NCI-H748 (cell line): Measurements from ENCODE around the gene SELENOI.
A peak's percentile ranks its signal among the peaks of the same experiment; 100 is the strongest.
"Not testable (repeated sequence)": the region's sequence is repeated elsewhere in the genome, so short reads cannot be mapped to it uniquely, and the experiment has no call there.

ENCODE experiments used
- DNase-seq: peaks from one replicate; lab custom pipeline; 2025; ENCODE audit not compliant: unreplicated experiment; lab: John Stamatoyannopoulos, UW

The SELENOI gene, protein sequence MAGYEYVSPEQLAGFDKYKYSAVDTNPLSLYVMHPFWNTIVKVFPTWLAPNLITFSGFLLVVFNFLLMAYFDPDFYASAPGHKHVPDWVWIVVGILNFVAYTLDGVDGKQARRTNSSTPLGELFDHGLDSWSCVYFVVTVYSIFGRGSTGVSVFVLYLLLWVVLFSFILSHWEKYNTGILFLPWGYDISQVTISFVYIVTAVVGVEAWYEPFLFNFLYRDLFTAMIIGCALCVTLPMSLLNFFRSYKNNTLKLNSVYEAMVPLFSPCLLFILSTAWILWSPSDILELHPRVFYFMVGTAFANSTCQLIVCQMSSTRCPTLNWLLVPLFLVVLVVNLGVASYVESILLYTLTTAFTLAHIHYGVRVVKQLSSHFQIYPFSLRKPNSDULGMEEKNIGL

DNA sequence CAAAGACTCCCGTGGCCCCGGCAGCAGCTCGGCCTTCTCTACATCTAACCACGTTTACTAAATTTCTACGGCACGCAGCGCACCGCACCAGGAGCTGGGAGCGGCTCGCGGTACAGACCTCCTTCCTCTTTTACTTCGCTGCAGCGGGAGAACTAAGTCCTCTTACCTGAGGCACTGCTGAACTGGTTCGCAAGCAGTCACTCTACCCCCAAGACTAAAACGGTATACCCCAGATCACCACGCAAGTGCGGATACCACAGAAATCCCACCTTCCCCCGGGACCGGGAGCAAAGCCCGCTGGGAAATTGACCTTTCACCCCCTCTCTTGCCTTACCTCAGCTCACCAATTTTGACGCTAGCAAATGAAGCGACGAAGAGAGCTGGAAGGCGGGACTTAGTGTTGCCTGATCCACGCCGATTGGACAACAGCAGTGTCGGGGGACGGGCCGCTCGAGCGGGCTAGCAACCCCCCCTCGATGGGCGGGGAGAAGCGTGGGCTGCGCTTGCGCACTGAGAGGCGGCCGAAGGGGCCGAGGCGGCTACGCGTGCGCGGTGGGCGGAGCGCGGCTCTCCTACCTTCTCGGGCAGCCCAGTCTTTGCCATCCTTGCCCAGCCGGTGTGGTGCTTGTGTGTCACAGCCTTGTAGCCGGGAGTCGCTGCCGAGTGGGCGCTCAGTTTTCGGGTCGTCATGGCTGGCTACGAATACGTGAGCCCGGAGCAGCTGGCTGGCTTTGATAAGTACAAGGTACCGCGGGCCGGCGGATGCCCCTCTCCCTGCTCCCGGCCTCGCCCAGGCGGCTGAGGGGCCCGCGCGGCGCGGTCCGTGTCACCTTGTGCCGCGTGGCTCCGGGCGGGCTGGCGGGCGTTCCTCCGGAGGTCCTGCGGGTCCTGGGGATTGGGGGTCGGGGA is at the start of gene SELENOI:
Gene SELENOI, plus strand, starts transcription at position 599 of the 909 bp plus-strand sequence. Its CDS starts 90 bp downstream, at position 689.
- peak; percentile 100 for DNase-seq

DNA sequence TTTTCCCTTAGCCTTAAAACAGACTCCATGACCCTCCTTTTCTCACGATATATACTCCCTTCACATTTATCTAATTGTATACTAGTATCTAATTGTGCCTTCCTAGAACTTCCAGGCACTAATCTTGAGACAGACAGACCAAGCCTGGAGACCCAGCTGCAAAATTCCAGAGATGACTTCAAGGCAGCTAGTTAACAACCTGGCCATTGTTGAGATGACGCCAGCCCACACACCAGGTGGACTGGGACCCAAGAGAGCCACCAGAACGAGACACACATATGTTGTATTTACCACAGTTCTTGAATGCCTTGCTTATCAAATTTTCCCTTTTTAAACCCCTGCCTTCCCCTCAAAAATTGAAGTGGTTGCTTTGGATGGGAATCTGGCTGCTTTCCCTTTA is 48.9 kb upstream of the SELENOI start:
- no peak for DNase-seq

DNA sequence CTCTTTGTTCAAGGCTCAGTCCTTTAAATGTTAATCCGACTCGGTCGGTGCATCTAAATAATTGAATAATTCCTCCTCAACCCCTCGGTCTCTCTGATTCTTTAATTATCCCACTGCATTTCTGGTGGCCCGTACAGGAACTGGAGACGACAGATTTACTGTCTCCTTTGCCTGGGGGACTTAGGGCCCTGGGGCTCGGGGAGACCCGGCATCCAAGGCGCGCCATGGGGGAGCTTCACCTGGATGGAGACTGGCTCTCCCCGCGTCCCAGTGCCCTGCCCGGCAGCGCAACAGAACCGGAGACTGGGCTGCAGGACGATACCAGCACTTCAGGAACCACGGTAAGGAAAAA is 47.7 kb upstream of the SELENOI start:
- no peak for DNase-seq

DNA sequence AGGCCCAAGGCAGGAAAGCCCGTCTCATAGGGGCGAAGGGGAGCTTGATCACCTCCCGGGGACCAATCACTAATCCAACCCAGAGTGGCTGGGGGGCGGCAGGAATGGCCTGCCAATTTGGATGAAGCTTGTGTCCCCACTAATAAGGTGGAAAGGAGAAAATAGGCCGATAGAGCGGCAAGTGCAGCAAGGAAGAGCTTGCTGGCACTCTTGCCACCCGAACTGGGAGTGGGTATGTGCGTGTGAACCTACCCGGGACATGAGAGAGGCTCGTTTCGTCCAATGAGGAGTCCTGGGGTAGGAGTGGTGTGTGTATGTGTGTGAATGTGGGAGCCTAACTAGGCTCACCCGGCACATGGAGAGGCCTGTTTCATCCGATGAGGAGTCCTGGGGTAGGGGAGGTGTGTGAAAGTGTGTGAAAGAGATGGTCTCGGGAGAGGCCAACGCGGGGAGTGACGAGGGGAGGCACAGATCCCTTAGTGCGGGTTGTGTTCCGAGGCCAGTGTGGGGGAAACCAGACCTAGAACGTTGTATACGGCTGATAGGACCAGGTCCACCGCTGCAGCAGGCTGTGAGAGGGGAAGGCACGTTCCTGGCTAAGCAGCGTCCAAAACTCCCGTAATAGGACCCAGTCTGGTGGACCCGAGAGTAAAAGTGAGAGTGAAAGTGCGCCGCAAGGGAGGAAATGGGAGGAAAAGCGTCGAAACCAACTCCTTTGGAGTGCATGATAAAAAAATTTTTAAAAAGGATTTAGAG is 47.1 kb upstream of the SELENOI start:
- DNase-seq = no peak

DNA sequence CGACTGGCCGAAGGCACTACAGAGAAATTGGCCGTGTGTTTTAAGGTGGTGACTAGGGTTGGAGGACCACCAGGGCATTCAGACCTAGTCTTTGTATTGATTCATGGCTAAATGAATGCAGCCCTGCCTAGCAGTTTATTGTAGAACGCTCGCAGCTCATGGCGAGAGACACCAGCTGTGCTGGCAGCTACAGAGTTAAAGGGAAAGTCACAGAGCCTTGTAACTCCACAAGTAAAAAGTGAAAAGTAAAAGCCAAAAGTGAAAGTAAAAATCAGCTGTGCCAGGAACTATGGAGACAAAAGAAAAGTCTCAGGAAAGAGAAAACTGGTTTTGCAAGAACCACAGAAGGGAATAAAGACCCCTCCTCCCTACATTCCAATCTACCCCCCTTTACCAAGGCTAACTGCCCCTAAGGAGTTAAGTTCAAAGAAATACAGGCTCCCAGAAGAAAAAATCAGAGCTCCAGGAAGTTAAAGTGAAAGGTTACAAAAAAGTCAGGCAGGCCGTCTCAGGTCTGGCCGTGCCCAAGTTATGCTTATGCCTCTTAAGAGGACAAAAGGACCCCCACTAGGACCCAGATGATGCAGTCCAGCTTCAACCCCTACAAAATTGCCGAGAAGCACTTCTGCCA is 46.4 kb upstream of the SELENOI start:
- DNase-seq = no peak

DNA sequence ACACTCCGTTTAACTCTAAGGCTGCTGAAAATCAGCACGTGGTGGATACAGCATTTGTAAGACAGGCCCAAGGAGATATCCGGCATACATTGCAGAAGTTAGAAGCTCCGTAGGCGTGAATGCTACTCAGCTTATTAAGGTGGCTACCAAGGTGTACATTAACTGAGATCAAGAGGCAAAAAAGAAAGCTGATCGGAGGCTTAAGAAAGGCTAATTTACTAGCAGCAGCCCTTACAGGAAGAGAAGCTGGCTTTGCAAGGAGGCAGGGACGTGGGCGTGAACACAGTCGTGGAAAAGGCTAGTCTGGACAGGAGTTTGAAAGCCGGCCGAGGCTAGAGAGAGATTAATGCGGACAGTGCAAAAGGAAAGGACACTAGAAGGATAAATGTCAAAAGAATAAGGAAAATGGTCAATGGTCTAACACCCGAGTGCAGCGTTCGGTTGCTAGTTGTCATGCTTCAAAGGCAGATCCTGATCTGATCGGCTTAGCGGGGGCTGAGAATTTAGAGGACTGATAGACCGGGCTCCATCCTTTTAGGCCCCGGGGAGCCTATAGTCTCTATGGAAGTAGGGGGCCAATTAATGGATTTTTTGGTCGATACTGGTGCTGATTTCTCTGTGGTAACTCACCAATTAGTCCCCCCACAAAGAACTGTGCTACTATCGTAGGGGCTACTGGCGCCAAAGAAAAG is 45.6 kb upstream of the SELENOI start:
- DNase-seq = no peak

DNA sequence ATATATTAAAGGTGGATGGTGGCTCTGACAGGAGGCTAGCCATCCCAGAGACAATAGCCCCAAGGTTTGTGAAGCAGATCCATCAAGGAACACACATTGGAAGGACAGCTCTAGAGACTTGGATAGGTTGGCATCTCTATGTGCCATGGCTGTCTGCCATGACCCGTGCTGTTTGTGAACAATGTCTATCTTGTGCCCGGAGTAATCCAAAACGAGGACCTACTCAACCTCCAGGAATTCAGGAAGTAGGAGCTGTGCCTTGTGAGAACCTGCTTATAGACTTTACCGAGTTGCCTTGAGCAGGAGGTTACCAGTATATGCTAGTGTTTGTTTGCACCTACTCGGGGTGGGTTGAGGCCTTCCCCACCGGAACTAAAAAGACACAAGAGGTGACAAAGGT is 43.1 kb upstream of the SELENOI start:
- DNase-seq = no peak

DNA sequence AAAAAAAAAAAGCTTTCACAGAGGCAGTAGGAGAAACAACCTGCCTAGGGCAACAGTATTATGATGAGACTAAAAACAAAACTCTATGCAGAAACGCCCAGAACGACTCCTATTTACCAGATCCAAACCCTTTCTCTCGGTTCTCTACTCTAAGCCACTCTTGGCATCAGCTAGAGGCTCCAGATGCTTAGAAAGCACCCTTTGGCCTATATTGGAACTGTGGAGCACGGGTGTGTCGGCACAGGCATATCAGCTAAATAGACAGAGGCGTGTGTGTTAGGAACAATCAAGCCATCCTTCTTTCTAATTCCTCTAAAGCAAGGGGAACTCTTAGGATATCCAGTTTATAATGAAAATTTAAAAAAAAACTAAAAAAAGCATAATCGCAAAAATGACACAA is 40.8 kb upstream of the SELENOI start:
- DNase-seq = not testable (repeated sequence)

DNA sequence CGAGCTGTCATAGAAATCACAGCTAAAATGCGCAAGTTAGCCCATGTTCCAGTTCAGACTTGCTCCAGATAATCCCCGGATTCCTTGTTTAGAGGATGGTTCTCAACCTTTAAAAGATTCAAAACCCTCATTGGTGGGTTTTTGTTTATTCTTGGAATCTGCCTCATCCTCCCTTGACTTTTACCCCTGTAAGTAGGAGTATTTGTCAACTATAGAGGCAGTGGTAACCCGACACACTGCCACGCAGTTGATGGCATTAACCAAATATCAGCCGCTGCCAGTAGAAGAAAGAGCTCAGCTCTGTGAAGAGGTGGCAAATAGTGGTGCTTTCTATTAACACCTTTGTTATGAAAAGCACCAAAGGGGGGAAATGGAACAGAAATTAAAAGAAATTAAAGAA is 40.4 kb upstream of the SELENOI start:
- DNase-seq = no peak

DNA sequence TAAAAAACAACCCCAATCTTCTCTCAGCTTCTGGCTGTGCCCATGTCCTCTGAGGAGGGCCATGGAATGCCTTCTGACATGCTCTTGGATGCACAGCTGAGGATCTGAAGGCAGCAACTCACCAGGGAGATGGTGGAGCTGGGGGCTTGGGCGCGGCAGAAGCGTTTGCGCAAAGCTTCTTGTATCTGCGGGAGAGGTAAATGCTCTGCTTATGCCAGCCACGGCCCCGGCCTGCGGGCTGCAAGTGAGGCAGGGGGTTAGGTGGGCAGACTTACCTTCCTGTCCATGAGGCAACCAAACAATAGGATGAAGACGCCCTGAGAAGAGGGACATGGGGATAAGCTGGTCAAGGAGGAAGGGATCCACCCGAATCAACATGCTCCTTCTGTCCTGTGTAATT is 36.0 kb upstream of the SELENOI start:
- no peak for DNase-seq

DNA sequence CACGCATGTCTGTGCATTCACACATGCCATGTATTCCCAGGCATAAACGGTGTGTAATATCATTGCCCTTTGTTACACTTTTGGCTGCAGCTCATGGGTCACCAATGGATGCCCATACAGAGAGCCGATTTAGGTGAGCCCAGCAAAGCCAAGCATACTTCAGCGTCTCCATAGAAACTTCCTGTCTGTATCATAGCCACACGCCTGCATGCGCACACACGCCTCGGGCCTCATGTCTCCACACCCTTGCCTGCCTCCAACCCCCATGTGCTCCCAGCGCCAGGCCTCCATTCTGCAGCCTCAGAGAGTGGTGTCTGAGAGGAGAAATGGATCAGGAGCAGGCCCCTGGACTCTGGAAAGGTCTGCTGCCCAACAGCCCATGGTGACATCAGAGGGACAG is 33.5 kb upstream of the SELENOI start:
- DNase-seq = no peak

DNA sequence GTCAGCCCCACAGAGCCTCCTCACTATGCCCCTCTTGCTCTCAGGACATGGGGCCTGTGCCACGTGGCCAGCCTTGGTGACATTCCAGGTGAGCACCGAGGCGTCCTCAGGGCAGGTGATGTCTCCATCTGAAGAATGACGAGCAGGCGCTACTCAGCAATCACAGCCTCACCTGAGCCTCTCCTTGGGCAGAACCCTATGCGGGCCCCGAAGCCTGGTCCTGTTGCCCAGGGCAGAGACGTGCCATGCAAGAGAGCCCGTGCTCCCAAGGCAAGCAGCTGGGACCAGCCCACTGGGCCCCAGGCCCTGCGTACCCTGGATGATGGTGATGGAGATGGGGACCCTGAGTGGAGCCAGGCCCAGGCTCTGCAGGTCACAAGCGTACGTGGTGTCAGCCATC is 32.5 kb upstream of the SELENOI start:
- no peak for DNase-seq

DNA sequence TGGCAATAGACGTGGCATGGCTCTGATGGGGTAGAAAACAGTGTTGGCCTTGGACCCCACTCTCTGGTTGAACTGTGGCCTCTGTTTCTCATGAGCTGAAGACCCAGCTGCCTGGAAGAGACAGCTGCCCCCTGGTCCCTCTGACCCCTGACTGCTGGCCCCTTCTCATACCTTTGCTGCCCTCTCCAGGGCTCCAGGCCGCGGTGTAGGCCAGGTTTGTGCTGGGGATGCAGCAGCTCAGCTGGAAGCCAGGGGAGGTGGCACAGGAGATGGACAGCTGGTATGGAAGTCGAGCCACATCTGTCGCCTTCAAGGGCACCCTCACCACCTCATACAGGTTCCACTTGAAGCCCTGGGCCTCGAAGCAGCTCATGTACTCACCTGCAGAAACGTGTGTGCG is 31.7 kb upstream of the SELENOI start:
- DNase-seq = no peak

DNA sequence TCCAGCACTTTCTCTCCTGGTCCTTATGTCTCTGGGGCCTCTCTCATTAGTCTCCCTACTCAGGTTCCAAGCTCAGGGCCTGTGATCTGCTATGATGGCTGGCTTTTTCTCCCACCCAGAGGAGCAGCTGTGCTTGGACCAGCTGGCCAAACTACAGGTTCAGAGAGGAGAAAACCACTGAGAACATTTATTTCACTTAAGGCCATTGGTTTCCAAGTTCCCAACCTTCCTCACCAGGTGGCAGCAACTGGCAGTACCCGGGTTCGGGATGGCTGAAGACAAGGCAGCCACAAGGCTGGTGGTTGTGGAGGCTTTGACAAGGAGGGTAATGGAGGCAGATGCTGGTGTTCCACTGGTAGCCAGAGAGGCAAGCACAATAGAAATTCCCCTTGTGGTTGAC is 29.9 kb upstream of the SELENOI start:
- DNase-seq = no peak

DNA sequence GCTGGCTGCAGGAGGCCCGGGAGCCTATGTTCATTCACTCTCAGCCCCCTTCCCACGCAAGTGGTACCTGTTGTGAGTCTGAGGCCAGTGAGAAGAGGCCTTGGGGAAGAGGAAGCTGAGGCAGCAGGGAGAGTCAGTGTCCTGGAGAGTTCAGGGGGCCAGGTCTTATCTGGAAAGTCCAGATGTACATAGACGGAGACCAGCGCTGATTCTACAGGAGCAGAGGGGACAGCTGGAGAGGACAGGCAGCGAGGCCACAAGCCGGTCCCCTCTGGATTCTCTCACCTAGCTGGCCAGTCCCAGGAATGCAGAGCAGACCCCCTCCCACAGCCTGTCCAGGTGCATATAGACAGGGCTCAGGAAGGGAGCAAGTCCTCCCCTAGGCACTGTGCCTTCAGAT is 29.1 kb upstream of the SELENOI start:
- no peak for DNase-seq

DNA sequence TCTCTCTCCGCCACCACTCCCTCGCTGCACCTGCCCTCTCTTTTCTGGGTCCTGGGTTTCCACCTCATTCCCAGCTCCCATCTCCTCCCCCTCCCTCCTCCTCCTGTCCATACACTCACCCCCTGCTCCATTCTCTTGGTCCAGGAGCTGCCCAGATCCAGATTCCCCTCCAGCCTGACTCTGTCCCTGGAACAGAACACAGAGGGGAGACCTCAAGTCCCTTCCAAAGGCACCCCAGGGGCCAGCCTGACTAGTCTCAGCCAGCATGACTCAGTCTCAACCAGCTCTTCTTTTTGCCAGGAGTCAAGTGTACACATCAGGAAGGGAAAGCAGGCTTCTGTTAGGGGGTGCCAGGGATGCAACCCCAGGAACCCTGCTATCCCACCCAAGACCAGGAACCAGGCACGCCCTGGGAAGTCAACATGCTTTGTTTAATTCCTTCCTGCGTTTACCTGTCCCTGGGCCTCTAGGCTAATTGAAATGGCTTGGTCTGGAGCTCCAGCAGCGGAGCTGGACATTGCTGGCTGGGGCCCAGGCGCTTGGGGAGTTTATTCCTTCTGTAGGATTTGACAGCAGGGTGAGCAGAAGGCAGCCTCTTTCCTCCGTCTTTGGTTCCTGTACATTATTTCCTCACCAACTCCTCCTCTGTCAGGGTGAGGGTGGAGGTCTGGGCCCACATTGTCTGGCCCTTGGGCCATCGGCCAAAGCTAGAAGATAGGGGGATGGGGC is 28.4 kb upstream of the SELENOI start:
- no peak for DNase-seq

DNA sequence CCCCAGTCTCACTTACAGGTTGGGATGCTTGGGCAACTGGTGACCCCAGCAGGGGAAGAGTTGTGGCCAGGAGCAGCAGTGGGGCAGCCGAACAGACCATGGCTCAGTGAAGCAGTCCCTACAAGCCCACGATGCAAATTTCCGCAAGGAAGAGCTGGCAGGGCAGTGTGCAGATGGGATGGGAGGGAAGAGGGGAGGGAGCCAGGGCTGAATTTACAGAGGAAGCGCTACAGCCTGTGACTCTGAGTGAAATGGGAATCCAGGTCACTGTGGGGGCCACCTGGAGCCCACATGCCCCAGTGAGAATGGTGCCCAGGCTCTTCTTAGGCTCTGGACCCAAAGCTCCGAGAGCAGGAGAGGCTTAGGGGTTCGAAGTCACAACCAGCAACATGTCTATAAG is 27.0 kb upstream of the SELENOI start:
- no peak for DNase-seq

DNA sequence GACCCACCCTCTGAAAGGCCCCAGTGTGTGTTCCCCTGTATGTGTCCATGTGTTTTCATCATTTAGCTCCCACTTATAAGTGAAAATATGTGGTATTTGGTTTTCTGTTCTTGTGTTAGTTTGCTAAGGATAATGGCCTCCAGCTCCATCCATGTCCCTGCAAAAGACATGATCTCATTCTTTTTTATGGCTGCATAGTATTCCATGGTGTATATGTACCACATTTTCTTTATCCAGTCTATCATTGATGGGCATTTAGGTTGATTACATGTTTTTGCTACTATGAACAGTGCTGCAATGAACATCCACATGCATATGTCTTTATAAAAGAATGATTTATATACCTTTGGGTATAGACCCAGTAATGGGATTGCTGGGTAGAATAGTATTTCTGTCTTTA is 21.5 kb upstream of the SELENOI start:
- not testable (repeated sequence) for DNase-seq

DNA sequence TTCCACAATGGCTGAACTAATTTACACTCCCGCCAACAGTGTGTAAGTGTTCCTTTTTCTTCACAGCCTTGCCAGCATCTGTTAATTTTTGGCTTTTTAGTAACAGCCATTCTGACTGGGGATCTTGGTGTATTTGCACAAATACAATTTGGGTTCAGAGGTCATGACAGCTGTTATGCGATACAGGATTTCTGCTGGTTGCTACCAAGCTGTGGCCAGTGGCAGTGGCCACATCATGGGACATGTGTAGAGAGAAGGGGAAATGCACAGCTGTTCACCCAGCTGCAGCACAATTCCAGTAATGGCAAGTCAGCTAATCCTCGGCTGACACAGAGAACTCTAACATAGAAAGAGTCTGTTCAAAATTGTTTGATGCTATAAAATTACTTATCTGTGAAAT is 21.0 kb upstream of the SELENOI start:
- no peak for DNase-seq

DNA sequence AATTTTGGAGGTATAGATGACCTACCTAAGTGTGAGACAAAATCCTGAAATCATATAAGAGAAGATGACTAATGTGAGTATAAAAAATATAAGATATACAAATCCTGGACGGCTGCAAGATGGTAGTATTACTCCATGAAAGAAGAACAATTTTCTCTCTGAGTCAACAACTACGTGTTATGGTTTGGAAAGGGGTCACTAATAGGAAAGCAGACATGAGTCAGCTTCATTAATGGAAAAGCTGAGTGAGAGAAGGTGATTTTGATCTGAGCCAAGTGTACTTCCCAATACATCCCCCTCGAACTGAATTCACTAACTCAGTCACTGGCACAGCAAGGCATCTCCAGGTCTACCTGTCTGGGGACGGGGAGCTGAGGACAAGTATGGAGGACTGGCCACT is 20.1 kb upstream of the SELENOI start:
- no peak for DNase-seq
